Testis (tissue), 3 donors: ENCODE results near the gene ZMIZ2. TPM values are rescaled to one million over a fixed set of nuclear protein-coding genes. Genes with fewer than 3 reads are reported as not detected.

Source experiments
- DNase-seq: peaks from one replicate; pipeline ENCODE4 v3.0.0-alpha.2; 2019
- H3K27ac ChIP-seq, 2 donors: fragments of 200-600 bp; sonication (generic); one replicate each; pipeline ENCODE4 v1.5.1; 2019
- H3K27me3 ChIP-seq: fragments of 200-600 bp; sonication (generic); one replicate; pipeline ENCODE4 v1.5.1; 2019
- H3K36me3 ChIP-seq: fragments of 200-600 bp; sonication (generic); one replicate; pipeline ENCODE4 v1.5.1; 2017; ENCODE audit warnings: low read depth; ENCODE audit errors: missing control alignments
- H3K4me1 ChIP-seq: fragments of 200-600 bp; sonication (generic); one replicate; pipeline ENCODE4 v1.5.1; 2019
- H3K4me3 ChIP-seq, 2 donors: fragments of 200-600 bp; sonication (generic); one replicate each; pipeline ENCODE4 v1.5.1; 2017 to 2019
- H3K9me3 ChIP-seq: fragments of 200-600 bp; sonication (generic); one replicate; pipeline ENCODE4 v1.5.1; 2017
- CTCF ChIP-seq, 3 experiments: fragments of 450-650 bp in 2 of 3; fragments of 200-600 bp in 1 of 3; sonication (generic) in 1 of 3; IDR thresholded peaks; one replicate each; pipeline ENCODE4 v1.5.1; 2016 to 2019; ENCODE audit warnings: antibody characterized with exemption in 3 of 3, mild to moderate bottlenecking in 2 of 3, moderate library complexity in 1 of 3
- POLR2A ChIP-seq: fragments of 450-650 bp; IDR thresholded peaks from one replicate; pipeline ENCODE4 v1.6.1; 2017; ENCODE audit warnings: antibody characterized with exemption, mild to moderate bottlenecking, moderate library complexity
- WGBS, 2 donors: methylation state at CpG; one replicate each; pipeline ENCODE4 v1.1.5; 2018; 5-methylcytosine and 5-hydroxymethylcytosine counted together
- intact Hi-C: fragments of 100-400 bp; cut with DNase I; formaldehyde crosslinking; loops from one replicate; pipeline ENCODE4 v1.15.1; 2023; ENCODE audit warnings: low total_unique reads
- polyA plus RNA-seq: library from polyadenylated mRNA; stranded (reverse); fragments of 350-450 nt; fragmentation: Illumina TruSeq; extraction: RNeasy Lipid Tissue Mini Kit (QIAGEN cat#74804); gene quantifications from one replicate; pipeline ENCODE4 v1.2.3, GENCODE V29; 2014; ENCODE audit warnings: low read depth, low replicate concordance; ENCODE audit not compliant: insufficient read depth
- total RNA-seq, 2 donors: library from RNA; depleted of rRNA; stranded (reverse); fragments of >200 nt; gene quantifications; one replicate each; pipeline ENCODE4 v1.2.3, GENCODE V29; 2016

ZMIZ2 gene
- total and polyA plus RNA-seq, 3 donors from 2014 or later: 47.9 to 86.6 (median 85.9) TPM

- no peak overlapping the region for H3K4me3 ChIP-seq
- no peaks in the 10 kb centered on the region for H3K9me3 ChIP-seq
- intact Hi-C loops: no loop called here
- H3K27ac ChIP-seq: no peak overlapping the region
- H3K27me3 ChIP-seq: no peaks in the 10 kb centered on the region
- TF ChIP-seq CTCF (IDR thresholded peaks at IDR 0.05) (no peak), POLR2A (no peak)
- 57% methylated on average over 10 of the region's 10 CpGs; no CpG with 5 or more reads in 1 of the 2 donors for WGBS, 2 donors
- H3K4me1 ChIP-seq: peaks cover 28% of the 10 kb centered on the region
- peak; percentile 47 for DNase-seq
- H3K36me3 ChIP-seq: no peaks in the 10 kb centered on the region
These were observed 8.7 kb downstream of the ZMIZ2 start for GRCh38 chr7:44757311-44757710.

- intact Hi-C loops: no loop called here
- H3K4me3 ChIP-seq: no peak overlapping the region
- H3K9me3 ChIP-seq: no peaks in the 10 kb centered on the region
- no peaks in the 10 kb centered on the region for H3K27me3 ChIP-seq
- H3K4me1 ChIP-seq: peaks cover 28% of the 10 kb centered on the region
- H3K36me3 ChIP-seq: no peaks in the 10 kb centered on the region
- TF ChIP-seq POLR2A (no peak), CTCF (IDR thresholded peaks at IDR 0.05) (no peak)
- DNase-seq: no peak
- H3K27ac ChIP-seq: no peak overlapping the region
- 82 to 96% methylated on average over 5 to 7 of the region's 7 CpGs for WGBS, 2 donors
These were observed 9.1 kb downstream of the ZMIZ2 start for GRCh38 chr7:44757739-44758138.

- H3K36me3 ChIP-seq: no peaks in the 10 kb centered on the region
- intact Hi-C loops: no loop called here
- DNase-seq: no peak
- H3K27ac ChIP-seq: no peak overlapping the region
- TF ChIP-seq CTCF (IDR thresholded peaks at IDR 0.05) (no peak), POLR2A (no peak)
- no peaks in the 10 kb centered on the region for H3K9me3 ChIP-seq
- H3K4me3 ChIP-seq: no peak overlapping the region
- H3K27me3 ChIP-seq: no peaks in the 10 kb centered on the region
- 87 to 91% methylated on average over 5 to 9 of the region's 9 CpGs for WGBS, 2 donors
- H3K4me1 ChIP-seq: peaks cover 28% of the 10 kb centered on the region
These were observed 10.6 kb downstream of the ZMIZ2 start for GRCh38 chr7:44759246-44759645.

GRCh38 chr7:44760034-44760580 is 11.5 kb downstream of the ZMIZ2 start:
- WGBS, 2 donors: 89 to 90% methylated on average over 6 to 18 of the region's 18 CpGs
- no peaks in the 10 kb centered on the region for H3K36me3 ChIP-seq

More at GRCh38 chr7:44760034-44760580, 11.5 kb downstream of the ZMIZ2 start:
- H3K9me3 ChIP-seq: no peaks in the 10 kb centered on the region
- no peak for DNase-seq
- H3K4me1 ChIP-seq: peaks cover 27% of the 10 kb centered on the region
- no peak overlapping the region for H3K4me3 ChIP-seq
- no peaks in the 10 kb centered on the region for H3K27me3 ChIP-seq
- no peak overlapping the region for H3K27ac ChIP-seq
- intact Hi-C loops: no loop called here
- TF ChIP-seq POLR2A (no peak), CTCF (IDR thresholded peaks at IDR 0.05) (no peak)
